HEK293 (cell line): ENCODE data around the gene PRPF40B.

Experiments used
- CTCF ChIP-seq: fragments of 450-650 bp; formaldehyde crosslinking; IDR thresholded peaks from 2 replicates; pipeline ENCODE4 v1.5.1; 2016; ENCODE audit warnings: missing biosample characterization, missing genetic modification characterization
- ZBTB26 ChIP-seq: fragments of 450-650 bp; formaldehyde crosslinking; optimal IDR thresholded peaks from 2 replicates; pipeline ENCODE3; 2016; ENCODE audit warnings: missing biosample characterization, mild to moderate bottlenecking, missing genetic modification characterization
- ZFP3 ChIP-seq: fragments of 450-650 bp; formaldehyde crosslinking; IDR thresholded peaks from 2 replicates; pipeline ENCODE4 v1.5.1; 2016; ENCODE audit warnings: low read depth, missing biosample characterization, missing genetic modification characterization
- ZNF121 ChIP-seq: fragments of 450-650 bp; formaldehyde crosslinking; IDR thresholded peaks from 2 replicates; pipeline ENCODE4 v1.5.1; 2016; ENCODE audit warnings: missing biosample characterization, missing genetic modification characterization
- ZNF184 ChIP-seq: fragments of 450-650 bp; IDR thresholded peaks from 2 replicates; pipeline ENCODE4 v1.5.1; 2018; ENCODE audit warnings: missing biosample characterization, mild to moderate bottlenecking, missing genetic modification characterization
- ZNF221 ChIP-seq: fragments of 450-650 bp; formaldehyde crosslinking; IDR thresholded peaks from 2 replicates; pipeline ENCODE4 v1.5.1; 2017; ENCODE audit warnings: missing biosample characterization, missing genetic modification characterization, borderline replicate concordance
- ZNF302 ChIP-seq: fragments of 450-650 bp; formaldehyde crosslinking; IDR thresholded peaks from 2 replicates; pipeline ENCODE4 v1.5.1; 2016; ENCODE audit warnings: missing biosample characterization, missing genetic modification characterization, low read depth
- ZNF350 ChIP-seq: fragments of 450-650 bp; formaldehyde crosslinking; IDR thresholded peaks from 2 replicates; pipeline ENCODE4 v1.5.0; 2017; ENCODE audit warnings: missing biosample characterization, mild to moderate bottlenecking, missing genetic modification characterization
- TF ChIP-seq, protein P1 (sequence below): fragments of 450-650 bp; formaldehyde crosslinking; IDR thresholded peaks from 2 replicates; pipeline ENCODE4 v1.5.1; 2016; ENCODE audit warnings: missing biosample characterization, missing genetic modification characterization

DNA sequence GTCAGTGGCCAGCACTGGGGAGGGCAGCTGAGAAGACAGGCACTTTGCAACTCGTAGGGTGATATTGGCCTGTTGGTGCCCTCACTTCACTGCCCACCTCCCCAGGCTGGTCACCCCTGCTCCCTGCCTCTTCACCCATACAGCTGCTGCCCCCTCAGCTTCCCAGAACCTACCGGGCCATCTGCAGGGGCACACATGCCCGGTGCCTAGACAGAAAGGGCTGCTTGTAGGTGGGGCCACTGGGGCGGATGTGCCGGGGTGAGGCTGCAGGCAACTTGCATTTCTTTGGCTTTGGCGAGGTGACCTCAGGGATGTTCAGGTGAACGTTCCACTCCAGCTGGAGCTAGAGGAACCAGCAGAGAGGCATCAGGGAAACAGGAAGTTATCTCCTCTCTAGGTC, 35.1 kb upstream of the PRPF40B start:
- TF ChIP-seq, protein P1, sequence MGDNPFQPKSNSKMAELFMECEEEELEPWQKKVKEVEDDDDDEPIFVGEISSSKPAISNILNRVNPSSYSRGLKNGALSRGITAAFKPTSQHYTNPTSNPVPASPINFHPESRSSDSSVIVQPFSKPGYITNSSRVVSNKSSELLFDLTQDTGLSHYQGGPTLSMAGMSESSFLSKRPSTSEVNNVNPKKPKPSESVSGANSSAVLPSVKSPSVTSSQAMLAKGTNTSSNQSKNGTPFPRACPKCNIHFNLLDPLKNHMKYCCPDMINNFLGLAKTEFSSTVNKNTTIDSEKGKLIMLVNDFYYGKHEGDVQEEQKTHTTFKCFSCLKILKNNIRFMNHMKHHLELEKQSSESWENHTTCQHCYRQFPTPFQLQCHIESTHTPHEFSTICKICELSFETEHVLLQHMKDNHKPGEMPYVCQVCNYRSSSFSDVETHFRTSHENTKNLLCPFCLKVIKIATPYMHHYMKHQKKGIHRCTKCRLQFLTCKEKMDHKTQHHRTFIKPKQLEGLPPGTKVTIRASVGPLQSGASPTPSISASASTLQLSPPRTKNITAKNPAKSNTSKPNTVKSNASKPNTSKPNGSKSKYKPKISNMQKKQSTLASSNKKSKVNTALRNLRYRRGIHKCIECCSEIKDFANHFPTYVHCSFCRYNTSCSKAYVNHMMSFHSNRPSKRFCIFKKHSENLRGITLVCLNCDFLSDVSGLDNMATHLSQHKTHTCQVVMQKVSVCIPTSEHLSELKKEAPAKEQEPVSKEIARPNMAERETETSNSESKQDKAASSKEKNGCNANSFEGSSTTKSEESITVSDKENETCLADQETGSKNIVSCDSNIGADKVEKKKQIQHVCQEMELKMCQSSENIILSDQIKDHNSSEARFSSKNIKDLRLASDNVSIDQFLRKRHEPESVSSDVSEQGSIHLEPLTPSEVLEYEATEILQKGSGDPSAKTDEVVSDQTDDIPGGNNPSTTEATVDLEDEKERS (tag by site-specific recombination), result no peak
- TF ChIP-seq ZNF302, result no peak
- no peak for TF ChIP-seq CTCF (tag by site-specific recombination)
- TF ChIP-seq ZNF184 (tag by site-specific recombination), result no peak
- no peak for TF ChIP-seq ZNF350
- TF ChIP-seq ZNF221 (tag by site-specific recombination), result no peak
- no peak for TF ChIP-seq ZFP3
- no peak for TF ChIP-seq ZBTB26 (tag by site-specific recombination)
- TF ChIP-seq ZNF121, result no peak
